Measurements from ENCODE around the gene KRT39. TPM values are rescaled to one million over a fixed set of nuclear protein-coding genes. Genes with fewer than 3 reads are reported as not detected.
"Not testable (repeated sequence)": the region's sequence is repeated elsewhere in the genome, so short reads cannot be mapped to it uniquely, and the experiment has no call there.

KRT39 gene
- polyA plus RNA-seq, 2 donors: not detected

- WGBS, 2 donors: 75 to 79% methylated on average over 19 of the region's 19 CpGs
- H3K4me3 ChIP-seq (ENCODE audit: low read depth in 1 of 2, low read length in 2 of 2): no peak overlapping the region
- no peaks in the 10 kb centered on the region for H3K9me3 ChIP-seq (ENCODE audit: control insufficient read depth in 2 of 2, insufficient read depth in 1 of 2, low read depth in 1 of 2, low read length in 1 of 2)
- no peaks in the 10 kb centered on the region for H3K27me3 ChIP-seq (ENCODE audit: control insufficient read depth in 1 of 2, insufficient read depth in 2 of 2, low read length in 2 of 2)
- no peaks in the 10 kb centered on the region for H3K4me1 ChIP-seq (ENCODE audit: control insufficient read depth in 2 of 2, insufficient read depth in 2 of 2, low read length in 1 of 2)
- H3K27ac ChIP-seq (ENCODE audit: low read depth in 2 of 2, low read length in 1 of 2): no peak overlapping the region
- H3K36me3 ChIP-seq (ENCODE audit: control insufficient read depth in 2 of 2, insufficient read depth in 2 of 2, low read length in 1 of 2): no peaks in the 10 kb centered on the region
These were observed 30.2 kb downstream of the KRT39 start for GRCh38 chr17:40936437-40936971.

- Histone ChIP-seq H3K36me3 (ENCODE audit: control insufficient read depth in 2 of 2, insufficient read depth in 2 of 2, low read length in 1 of 2) (no peaks in the 10 kb centered on the region), H3K27me3 (ENCODE audit: control insufficient read depth in 1 of 2, insufficient read depth in 2 of 2, low read length in 2 of 2) (no peaks in the 10 kb centered on the region), H3K4me3 (ENCODE audit: low read depth in 1 of 2, low read length in 2 of 2) (no peak overlapping the region), H3K9me3 (ENCODE audit: control insufficient read depth in 2 of 2, insufficient read depth in 1 of 2, low read depth in 1 of 2, low read length in 1 of 2) (no peaks in the 10 kb centered on the region), H3K4me1 (ENCODE audit: control insufficient read depth in 2 of 2, insufficient read depth in 2 of 2, low read length in 1 of 2) (no peaks in the 10 kb centered on the region), H3K27ac (ENCODE audit: low read depth in 2 of 2, low read length in 1 of 2) (no peak overlapping the region)
- WGBS, 2 donors: 73 to 75% methylated on average over 3 of the region's 3 CpGs
These were observed 31.1 kb downstream of the KRT39 start for GRCh38 chr17:40935624-40936023.

- no peaks in the 10 kb centered on the region for H3K36me3 ChIP-seq (ENCODE audit: control insufficient read depth in 2 of 2, insufficient read depth in 2 of 2, low read length in 1 of 2)
- H3K4me1 ChIP-seq (ENCODE audit: control insufficient read depth in 2 of 2, insufficient read depth in 2 of 2, low read length in 1 of 2): no peaks in the 10 kb centered on the region
- 34 to 41% methylated on average over 2 of the region's 2 CpGs for WGBS, 2 donors
- H3K27me3 ChIP-seq (ENCODE audit: control insufficient read depth in 1 of 2, insufficient read depth in 2 of 2, low read length in 2 of 2): no peaks in the 10 kb centered on the region
- no peak overlapping the region for H3K4me3 ChIP-seq (ENCODE audit: low read depth in 1 of 2, low read length in 2 of 2)
- no peak overlapping the region for H3K27ac ChIP-seq (ENCODE audit: low read depth in 2 of 2, low read length in 1 of 2)
- H3K9me3 ChIP-seq (ENCODE audit: control insufficient read depth in 2 of 2, insufficient read depth in 1 of 2, low read depth in 1 of 2, low read length in 1 of 2): no peaks in the 10 kb centered on the region
These were observed 34.1 kb downstream of the KRT39 start for GRCh38 chr17:40932608-40933007.

- Histone ChIP-seq H3K9me3 (ENCODE audit: control insufficient read depth in 2 of 2, insufficient read depth in 1 of 2, low read depth in 1 of 2, low read length in 1 of 2) (no peaks in the 10 kb centered on the region), H3K27ac (ENCODE audit: low read depth in 2 of 2, low read length in 1 of 2) (no peak overlapping the region), H3K36me3 (ENCODE audit: control insufficient read depth in 2 of 2, insufficient read depth in 2 of 2, low read length in 1 of 2) (no peaks in the 10 kb centered on the region), H3K4me1 (ENCODE audit: control insufficient read depth in 2 of 2, insufficient read depth in 2 of 2, low read length in 1 of 2) (no peaks in the 10 kb centered on the region), H3K27me3 (ENCODE audit: control insufficient read depth in 1 of 2, insufficient read depth in 2 of 2, low read length in 2 of 2) (no peaks in the 10 kb centered on the region), H3K4me3 (ENCODE audit: low read depth in 1 of 2, low read length in 2 of 2) (no peak overlapping the region)
- WGBS, 2 donors: 41 to 56% methylated on average over 3 of the region's 3 CpGs
These were observed 35.4 kb downstream of the KRT39 start for GRCh38 chr17:40931311-40931710.

- H3K27ac ChIP-seq (ENCODE audit: low read depth in 2 of 2, low read length in 1 of 2): no peak overlapping the region
- H3K36me3 ChIP-seq (ENCODE audit: control insufficient read depth in 2 of 2, insufficient read depth in 2 of 2, low read length in 1 of 2): no peaks in the 10 kb centered on the region
- H3K27me3 ChIP-seq (ENCODE audit: control insufficient read depth in 1 of 2, insufficient read depth in 2 of 2, low read length in 2 of 2): no peaks in the 10 kb centered on the region
- H3K4me3 ChIP-seq (ENCODE audit: low read depth in 1 of 2, low read length in 2 of 2): no peak overlapping the region
- H3K4me1 ChIP-seq (ENCODE audit: control insufficient read depth in 2 of 2, insufficient read depth in 2 of 2, low read length in 1 of 2): no peaks in the 10 kb centered on the region
- no peaks in the 10 kb centered on the region for H3K9me3 ChIP-seq (ENCODE audit: control insufficient read depth in 2 of 2, insufficient read depth in 1 of 2, low read depth in 1 of 2, low read length in 1 of 2)
- 82 to 83% methylated on average over 8 of the region's 8 CpGs for WGBS, 2 donors
These were observed 40.4 kb downstream of the KRT39 start for GRCh38 chr17:40926341-40926740.

- no peak overlapping the region for H3K4me3 ChIP-seq (ENCODE audit: low read depth in 1 of 2, low read length in 2 of 2)
- H3K27me3 ChIP-seq (ENCODE audit: control insufficient read depth in 1 of 2, insufficient read depth in 2 of 2, low read length in 2 of 2): no peaks in the 10 kb centered on the region
- H3K4me1 ChIP-seq (ENCODE audit: control insufficient read depth in 2 of 2, insufficient read depth in 2 of 2, low read length in 1 of 2): no peaks in the 10 kb centered on the region
- 42 to 59% methylated on average over 2 of the region's 2 CpGs for WGBS, 2 donors
- H3K9me3 ChIP-seq (ENCODE audit: control insufficient read depth in 2 of 2, insufficient read depth in 1 of 2, low read depth in 1 of 2, low read length in 1 of 2): no peaks in the 10 kb centered on the region
- H3K36me3 ChIP-seq (ENCODE audit: control insufficient read depth in 2 of 2, insufficient read depth in 2 of 2, low read length in 1 of 2): no peaks in the 10 kb centered on the region
- H3K27ac ChIP-seq (ENCODE audit: low read depth in 2 of 2, low read length in 1 of 2): no peak overlapping the region
These were observed 44.5 kb downstream of the KRT39 start for GRCh38 chr17:40922239-40922638.

GRCh38 chr17:40921026-40921425 lies 45.7 kb downstream of the KRT39 start:
- Histone ChIP-seq H3K4me1 (ENCODE audit: control insufficient read depth in 2 of 2, insufficient read depth in 2 of 2, low read length in 1 of 2) (no peaks in the 10 kb centered on the region), H3K27ac (ENCODE audit: low read depth in 2 of 2, low read length in 1 of 2) (no peak overlapping the region), H3K9me3 (ENCODE audit: control insufficient read depth in 2 of 2, insufficient read depth in 1 of 2, low read depth in 1 of 2, low read length in 1 of 2) (peaks cover 0 to 2% of the 10 kb centered on the region in 2 donors), H3K36me3 (ENCODE audit: control insufficient read depth in 2 of 2, insufficient read depth in 2 of 2, low read length in 1 of 2) (no peaks in the 10 kb centered on the region), H3K4me3 (ENCODE audit: low read depth in 1 of 2, low read length in 2 of 2) (no peak overlapping the region), H3K27me3 (ENCODE audit: control insufficient read depth in 1 of 2, insufficient read depth in 2 of 2, low read length in 2 of 2) (no peaks in the 10 kb centered on the region)
- WGBS, 2 donors: 67 to 71% methylated on average over 2 of the region's 2 CpGs

- not testable (repeated sequence) for H3K27me3 ChIP-seq (ENCODE audit: control insufficient read depth in 1 of 2, insufficient read depth in 2 of 2, low read length in 2 of 2); H3K4me1 ChIP-seq (ENCODE audit: control insufficient read depth in 2 of 2, insufficient read depth in 2 of 2, low read length in 1 of 2); H3K4me3 ChIP-seq (ENCODE audit: low read depth in 1 of 2, low read length in 2 of 2); H3K36me3 ChIP-seq (ENCODE audit: control insufficient read depth in 2 of 2, insufficient read depth in 2 of 2, low read length in 1 of 2); H3K27ac ChIP-seq (ENCODE audit: low read depth in 2 of 2, low read length in 1 of 2); H3K9me3 ChIP-seq (ENCODE audit: control insufficient read depth in 2 of 2, insufficient read depth in 1 of 2, low read depth in 1 of 2, low read length in 1 of 2)
- 96 to 98% methylated on average over 2 of the region's 2 CpGs for WGBS, 2 donors
These were observed 49.6 kb downstream of the KRT39 start for GRCh38 chr17:40917116-40917515.

GRCh38 chr17:40916366-40916765 lies 50.4 kb downstream of the KRT39 start:
- Histone ChIP-seq H3K9me3 (ENCODE audit: control insufficient read depth in 2 of 2, insufficient read depth in 1 of 2, low read depth in 1 of 2, low read length in 1 of 2) (peaks cover 0 to 2% of the 10 kb centered on the region in 2 donors), H3K4me1 (ENCODE audit: control insufficient read depth in 2 of 2, insufficient read depth in 2 of 2, low read length in 1 of 2) (no peaks in the 10 kb centered on the region), H3K27me3 (ENCODE audit: control insufficient read depth in 1 of 2, insufficient read depth in 2 of 2, low read length in 2 of 2) (no peaks in the 10 kb centered on the region), H3K27ac (ENCODE audit: low read depth in 2 of 2, low read length in 1 of 2) (no peak overlapping the region), H3K4me3 (ENCODE audit: low read depth in 1 of 2, low read length in 2 of 2) (no peak overlapping the region), H3K36me3 (ENCODE audit: control insufficient read depth in 2 of 2, insufficient read depth in 2 of 2, low read length in 1 of 2) (no peaks in the 10 kb centered on the region)
- 33 to 48% methylated on average over 1 of the region's 1 CpG for WGBS, 2 donors

- 52 to 53% methylated on average over 2 of the region's 2 CpGs for WGBS, 2 donors
- Histone ChIP-seq H3K27me3 (ENCODE audit: control insufficient read depth in 1 of 2, insufficient read depth in 2 of 2, low read length in 2 of 2) (no peaks in the 10 kb centered on the region), H3K4me1 (ENCODE audit: control insufficient read depth in 2 of 2, insufficient read depth in 2 of 2, low read length in 1 of 2) (no peaks in the 10 kb centered on the region), H3K27ac (ENCODE audit: low read depth in 2 of 2, low read length in 1 of 2) (peak overlapping the region in 1 of 2 donors; percentile 21), H3K9me3 (ENCODE audit: control insufficient read depth in 2 of 2, insufficient read depth in 1 of 2, low read depth in 1 of 2, low read length in 1 of 2) (peaks cover 0 to 2% of the 10 kb centered on the region in 2 donors), H3K4me3 (ENCODE audit: low read depth in 1 of 2, low read length in 2 of 2) (no peak overlapping the region), H3K36me3 (ENCODE audit: control insufficient read depth in 2 of 2, insufficient read depth in 2 of 2, low read length in 1 of 2) (no peaks in the 10 kb centered on the region)
These were observed 51.0 kb downstream of the KRT39 start for GRCh38 chr17:40915721-40916256.

Measured in esophagus (tissue), 2 donors.